ENCODE results near the gene ATP5PB.

ATP5PB gene, protein sequence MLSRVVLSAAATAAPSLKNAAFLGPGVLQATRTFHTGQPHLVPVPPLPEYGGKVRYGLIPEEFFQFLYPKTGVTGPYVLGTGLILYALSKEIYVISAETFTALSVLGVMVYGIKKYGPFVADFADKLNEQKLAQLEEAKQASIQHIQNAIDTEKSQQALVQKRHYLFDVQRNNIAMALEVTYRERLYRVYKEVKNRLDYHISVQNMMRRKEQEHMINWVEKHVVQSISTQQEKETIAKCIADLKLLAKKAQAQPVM

DNA sequence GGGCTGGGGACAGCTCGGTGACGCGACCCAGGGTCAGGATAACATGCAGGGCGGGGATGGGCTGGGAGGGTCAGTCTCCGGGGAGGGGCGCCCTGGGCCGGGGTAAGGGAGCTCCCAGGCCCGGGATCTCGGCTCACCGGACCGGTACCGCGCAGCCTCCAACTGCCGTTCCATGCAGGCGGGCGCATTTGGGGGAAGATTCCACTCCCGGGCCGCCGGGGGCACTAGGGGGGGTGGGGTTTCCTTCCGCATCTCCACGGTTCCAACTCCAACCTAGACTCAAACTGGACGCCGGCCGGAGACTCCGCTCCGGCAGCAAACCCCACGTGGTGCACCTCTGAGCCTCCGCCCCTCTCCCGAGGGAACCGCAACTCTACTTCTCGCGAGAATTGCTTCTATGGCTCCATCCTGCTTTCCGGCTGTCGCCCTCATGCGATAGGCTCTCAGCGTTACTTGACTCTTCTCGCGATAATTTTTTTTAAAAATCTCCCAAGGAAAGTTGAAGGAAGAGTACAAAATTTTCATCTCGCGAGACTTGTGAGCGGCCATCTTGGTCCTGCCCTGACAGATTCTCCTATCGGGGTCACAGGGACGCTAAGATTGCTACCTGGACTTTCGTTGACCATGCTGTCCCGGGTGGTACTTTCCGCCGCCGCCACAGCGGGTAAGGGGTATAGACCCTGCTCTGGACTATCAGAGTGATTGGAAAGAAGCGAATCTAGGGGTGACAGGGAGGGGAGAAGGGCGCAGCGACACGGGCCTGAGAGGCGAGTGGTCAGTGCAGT, at the start of gene ATP5PB, which contains the start of gene WDR77:
ATP5PB (plus strand) TSS at position 547 of the 785 bp plus-strand sequence; CDS start at position 625, 78 bp downstream.
WDR77 (minus strand) TSS at position 339 of the 785 bp plus-strand sequence; CDS start at position 252, 87 bp downstream.
- DNase-seq = peak; percentile 54 to 76 (median 64)

DNA sequence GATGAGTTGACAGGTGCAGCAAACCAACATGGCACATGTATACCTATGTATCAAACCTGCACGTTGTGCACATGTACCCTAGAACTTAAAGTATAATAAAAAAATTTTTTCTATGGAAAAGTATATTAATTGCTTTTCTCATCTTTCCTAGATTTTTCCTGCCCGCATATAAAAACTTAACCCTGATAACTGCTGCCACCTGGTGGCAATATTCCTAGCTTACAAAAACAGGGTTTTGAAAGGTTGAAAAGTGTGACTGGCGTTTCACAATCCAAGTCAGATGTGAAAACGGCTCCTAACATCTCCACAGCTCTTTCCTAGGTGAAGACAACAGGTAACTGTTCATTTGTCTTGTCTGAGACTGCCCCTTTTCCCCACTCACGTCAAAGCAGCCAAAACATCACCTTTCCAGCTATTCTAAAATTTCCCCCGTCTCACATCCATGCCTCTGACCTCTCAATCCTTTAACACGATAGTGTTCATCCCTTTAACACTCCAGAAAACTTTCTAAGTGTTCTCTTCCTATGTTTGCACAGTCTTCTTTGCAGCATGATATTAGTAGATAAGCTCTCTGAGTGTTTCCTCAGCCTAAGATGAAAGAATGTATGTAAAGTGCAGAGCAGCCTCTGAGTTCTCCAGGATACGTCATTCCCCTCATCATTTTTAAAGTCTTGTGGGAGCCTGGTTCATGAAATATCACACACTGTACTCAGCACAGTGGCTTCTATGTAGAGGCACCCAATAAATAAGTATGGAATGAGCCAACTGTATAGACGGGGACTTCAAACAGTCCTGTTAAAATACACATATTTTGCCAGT, 49.3 kb upstream of the ATP5PB start:
- DNase-seq = peak in 1 of 4 experiments; percentile 0

DNA sequence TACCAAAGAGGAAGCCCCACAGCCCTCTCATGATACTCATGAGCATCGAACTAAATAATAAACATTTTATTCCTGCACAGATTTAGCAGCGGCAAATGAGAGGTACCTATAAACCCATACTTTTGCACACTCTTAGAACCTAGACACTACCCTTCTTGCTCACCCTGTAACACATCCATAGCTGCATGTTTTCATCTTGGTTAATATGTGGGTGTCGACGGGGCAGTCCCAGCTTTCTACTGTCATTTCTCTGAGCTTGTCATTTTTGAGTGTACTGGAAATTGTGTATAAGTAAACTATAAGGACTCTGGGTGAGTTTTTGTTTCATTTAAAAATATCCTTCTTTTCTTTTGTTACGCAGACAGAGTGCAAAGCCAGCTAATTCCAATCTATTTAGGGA, 47.2 kb upstream of the ATP5PB start:
- DNase-seq = no peak

DNA sequence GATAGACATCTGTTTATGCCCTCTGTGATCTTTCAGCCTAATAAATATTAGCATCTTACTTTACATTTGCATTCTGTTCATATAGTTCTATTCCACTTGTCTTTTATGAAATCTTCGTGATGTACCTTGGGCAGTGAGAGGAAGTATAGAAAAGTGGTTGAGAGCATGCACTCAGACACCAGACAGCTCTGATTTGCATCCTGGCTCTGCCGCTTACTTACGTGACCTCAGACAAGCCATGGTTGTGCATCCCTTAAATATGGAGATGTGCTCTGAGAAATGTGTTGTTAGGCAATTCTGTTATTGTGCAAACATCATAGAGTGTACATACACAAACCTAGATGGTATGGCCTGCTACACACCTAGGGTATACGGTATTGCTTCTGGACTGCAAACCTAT, 44.7 kb upstream of the ATP5PB start:
- no peak for DNase-seq

DNA sequence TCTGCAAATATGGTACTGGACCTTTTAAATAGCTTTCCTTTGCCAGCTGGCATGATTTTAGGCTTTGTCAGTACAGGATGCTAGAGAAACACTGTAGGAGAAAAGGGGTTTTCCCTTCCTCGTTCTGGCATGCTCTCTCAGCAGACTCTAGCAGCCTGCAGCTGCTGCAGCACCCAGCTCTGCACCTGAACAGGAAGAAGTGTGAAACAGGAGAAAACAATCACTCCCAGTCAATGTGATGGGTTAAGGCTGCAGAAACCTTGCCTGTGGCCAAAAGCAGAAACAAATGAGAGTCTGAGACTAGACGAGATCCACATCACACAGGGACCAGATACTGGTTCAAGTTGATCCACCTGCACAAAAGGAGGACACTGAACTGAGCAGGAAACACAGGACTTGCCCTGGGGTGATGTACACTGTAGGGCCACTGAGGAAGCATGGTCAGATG, 42.9 kb upstream of the ATP5PB start:
- peak in 1 of 4 experiments; percentile 31 for DNase-seq

DNA sequence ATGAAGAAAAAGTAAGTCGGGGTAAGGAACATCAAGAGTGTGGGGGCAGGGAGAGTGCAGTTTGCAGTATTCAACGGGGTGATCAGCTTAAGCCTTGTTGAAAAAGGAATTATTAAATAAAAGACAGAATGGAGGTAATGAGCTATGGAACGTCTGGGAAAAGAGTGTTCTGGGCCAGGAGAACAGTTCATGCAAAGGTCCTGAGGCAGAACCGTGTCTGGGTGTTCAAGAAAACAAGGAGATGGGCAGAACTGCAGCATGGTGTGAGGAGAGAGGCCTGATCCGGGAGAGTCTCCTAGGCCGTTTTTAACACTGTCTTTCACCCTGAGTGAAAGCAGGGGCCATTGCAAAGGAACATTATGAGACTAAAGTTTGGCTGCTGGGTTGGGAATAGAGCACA, 42.0 kb upstream of the ATP5PB start:
- no peak for DNase-seq

DNA sequence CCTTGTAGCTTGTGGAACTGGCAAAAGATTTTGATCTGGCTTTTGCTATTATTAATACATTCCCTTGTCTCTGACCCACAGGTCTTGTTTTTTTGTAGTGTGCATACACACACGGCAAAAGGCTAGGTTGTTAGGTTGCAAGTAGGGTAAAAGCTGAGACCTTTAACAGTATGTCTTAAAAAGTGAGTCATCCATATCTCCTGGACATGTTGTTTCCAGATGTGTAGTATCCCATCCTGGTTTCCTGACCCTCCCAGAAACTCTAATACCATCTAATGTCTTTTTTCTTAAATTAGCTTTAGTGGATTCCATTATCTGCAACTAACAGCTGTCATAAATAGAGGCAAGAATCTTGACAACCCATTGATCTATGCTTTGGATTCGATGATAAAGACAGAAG, 36.4 kb upstream of the ATP5PB start:
- DNase-seq = no peak

DNA sequence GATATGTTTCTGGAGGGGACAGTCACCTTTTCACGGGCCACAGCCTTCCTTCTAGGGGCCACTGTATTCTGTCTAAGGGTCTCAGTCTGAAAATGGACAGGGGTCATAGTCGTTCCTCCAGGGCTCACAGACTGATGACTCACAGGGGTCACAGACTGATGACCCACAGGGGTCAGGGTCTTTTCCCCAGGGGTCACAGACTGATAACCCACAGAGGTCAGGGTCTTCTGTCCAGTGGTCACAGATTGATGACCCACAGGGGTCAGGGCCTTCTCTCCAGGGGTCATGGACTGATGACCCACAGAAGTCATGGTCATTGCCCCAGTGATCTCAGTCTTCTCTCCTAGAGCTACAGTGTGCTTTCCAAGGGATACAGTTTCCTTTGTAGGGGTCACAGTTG, 34.5 kb upstream of the ATP5PB start:
- DNase-seq = no peak

DNA sequence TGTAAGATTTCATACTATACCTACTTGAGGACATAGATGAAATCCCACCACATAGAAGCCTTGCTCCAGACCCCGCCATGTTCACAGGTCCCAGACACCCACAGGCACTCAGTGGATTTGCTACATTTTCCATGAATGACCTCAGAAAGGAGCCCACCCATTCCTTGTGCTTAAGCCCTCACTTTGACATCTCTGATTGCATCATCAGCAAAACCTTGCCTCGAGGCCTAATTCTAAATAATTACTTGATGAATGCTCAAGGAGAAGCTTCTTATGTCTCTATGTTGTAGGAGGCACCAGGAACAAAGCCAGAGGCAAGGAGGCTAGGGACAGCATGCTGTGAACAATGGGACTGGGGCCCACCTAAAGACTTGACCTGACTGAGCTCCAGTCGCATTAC, 33.8 kb upstream of the ATP5PB start:
- DNase-seq = no peak

DNA sequence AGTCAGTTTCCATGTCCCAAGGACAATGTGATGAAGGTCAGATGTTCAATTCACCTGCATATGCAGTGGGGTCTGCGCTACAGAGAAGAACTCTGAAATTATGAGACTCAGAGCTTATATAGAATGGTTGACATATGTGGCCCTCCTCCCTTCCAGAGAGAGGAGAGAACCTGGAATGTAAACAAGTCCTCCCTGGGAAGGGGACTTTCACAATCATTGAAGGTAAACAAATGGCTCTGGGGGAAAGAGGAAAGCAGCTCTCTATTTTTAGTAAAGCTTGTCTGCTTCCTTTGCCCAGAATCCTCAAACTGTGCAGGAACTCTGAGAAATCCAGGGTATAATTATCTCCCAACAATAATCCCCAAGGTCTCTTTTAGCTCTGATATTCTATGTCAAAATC, 31.5 kb upstream of the ATP5PB start:
- DNase-seq = no peak

DNA sequence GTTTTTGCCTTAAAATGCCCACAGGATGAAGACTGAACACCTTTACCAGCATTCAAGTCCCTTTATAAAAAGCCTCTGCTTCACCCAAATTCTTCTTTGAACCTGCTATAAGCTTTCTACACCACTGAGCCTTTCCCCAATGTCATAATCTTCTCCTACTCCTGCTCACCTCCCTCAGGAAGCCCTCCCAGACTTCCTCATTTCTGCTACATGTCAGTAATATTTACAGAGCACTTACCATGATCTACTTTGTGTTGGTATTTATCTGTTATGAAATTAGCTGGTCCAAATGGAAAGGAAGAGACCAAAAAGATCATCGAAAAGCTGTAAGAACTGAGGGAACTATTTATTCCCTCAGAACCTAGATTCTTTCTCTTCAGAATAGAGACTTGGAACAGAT, 30.2 kb upstream of the ATP5PB start:
- no peak for DNase-seq

DNA sequence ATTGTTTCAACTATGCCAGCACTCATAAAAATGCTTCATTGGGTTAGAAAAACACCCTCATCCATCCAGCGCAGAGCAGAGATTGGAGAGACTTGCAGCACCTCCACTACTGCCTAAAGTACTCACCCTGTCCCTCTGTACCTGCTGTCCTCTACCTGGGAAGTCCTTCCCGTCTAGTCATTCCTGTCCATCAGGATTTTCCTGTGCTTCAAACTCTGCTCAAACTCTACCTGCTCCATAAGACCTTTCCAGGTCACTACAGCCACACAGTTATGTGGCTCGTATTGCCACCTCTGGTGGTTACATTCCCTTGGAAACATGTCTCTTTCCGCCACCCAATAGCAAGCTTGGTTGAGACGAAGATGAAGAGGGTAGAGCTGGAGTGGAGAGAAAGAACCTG, 28.9 kb upstream of the ATP5PB start:
- no peak for DNase-seq

DNA sequence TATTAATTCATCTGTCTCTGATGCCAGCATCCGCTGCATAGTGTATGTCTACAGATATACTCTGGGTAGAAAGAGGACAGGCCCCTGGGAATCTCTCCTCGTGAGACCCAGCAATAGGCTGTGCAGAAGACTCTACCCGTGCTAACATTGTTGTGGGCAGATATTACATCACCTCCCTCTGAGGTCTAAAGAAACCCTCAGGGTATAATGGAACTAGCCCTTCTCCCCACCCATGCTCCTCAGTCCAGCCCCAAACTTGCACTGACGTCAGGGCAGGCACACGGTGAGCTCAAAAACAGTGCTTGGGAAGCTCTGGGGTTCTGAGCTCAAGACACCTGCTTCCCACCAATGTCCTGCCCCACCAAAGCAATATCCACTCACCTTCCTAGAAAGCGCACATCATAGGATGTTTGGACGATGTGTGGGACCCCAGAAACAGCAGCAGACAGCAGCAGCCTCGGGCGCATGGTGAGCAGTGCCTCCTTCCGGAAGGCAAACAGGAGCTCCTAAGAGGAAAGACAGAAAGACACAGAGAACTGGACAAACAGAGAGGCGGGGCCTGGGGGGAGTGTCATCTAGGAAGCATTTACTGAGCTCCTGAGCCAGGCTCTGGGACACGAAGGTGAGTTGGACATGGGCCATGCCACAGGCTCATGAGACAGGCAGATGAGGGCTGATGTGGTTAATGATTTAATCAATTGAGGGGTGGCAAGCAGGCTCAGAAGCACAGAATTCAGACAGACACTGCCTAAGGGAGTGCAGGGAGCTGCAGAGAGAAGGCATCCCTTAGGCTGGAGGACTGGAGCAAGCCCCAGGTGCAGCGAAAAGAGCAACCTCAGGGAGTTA, 26.5 kb upstream of the ATP5PB start:
- DNase-seq = no peak

DNA sequence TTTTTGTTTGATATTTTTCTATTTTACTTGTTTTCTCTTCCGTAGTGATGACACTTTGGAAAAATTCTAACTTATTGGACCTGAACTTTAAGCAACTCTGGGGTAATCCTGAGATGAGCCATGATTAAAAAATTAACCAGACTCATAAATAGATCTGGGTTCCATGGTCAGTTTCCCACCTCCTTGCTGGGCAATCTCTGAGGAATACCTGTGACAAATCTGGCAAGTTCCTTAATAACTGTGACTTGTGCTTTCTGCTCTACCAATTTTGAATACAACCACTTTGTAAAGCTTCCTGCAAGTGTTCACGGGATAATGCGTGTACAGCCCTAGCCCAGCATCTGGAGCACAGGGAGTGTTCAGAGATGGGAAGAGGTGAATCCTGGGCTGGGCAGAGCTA, 25.0 kb upstream of the ATP5PB start:
- no peak for DNase-seq

DNA sequence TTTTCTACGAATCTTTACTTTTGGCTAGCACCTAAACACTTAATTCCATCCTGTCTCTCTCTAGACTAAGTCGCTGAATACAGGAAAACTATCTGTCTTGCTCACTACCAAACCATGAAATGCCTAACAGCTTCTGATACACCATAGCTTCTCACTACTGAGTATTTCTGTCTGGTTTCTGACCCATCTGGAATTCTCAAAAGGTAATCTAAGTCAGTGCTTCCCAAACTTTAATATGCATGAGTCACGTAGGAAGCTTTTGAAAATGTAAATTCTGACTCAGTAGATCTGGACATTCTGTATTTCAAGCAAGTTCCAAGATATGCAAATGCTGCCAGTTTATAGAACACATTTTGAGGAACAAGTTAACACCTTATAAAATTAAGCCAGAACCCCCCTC, 12.5 kb upstream of the ATP5PB start:
- DNase-seq = no peak

DNA sequence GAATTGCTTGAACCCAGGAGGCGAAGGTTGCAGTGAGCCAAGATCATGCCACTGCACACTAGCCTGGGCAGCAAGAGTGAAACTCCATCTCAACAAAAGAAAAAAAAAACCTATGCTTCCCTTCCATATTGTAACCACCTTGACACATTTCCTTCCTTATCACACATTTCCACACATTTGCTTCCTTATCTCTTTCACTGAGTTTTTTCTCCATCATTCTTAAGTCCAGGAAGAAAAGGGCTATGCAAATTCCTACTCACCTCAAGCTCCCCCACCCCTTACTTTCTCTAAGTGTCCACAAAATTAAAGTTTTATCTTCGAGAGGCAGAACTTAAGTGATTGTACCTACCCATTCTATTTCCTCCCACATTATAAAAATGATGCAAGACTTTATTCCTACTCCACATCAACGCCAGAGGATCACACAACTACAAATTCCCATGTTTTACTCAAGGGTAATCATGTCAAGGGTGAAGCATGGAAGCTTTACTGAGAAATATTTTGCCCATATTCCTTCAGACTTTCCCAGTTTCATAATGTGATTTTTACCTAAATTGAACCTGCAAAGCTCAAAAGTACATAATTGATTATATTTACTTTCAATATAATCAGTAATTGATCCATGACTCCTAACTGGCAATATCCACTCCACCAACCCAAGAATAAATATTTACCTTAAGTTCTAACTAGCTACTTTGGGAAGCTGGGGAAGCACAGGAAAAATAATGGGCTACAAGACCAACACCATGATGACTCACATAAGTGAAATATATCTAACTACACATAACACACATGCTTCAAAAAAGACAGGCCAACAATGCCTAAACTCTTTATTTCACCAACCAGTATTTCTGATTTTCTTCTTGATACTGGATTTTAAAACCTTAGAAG, 9.6 kb upstream of the ATP5PB start:
- no peak for DNase-seq

DNA sequence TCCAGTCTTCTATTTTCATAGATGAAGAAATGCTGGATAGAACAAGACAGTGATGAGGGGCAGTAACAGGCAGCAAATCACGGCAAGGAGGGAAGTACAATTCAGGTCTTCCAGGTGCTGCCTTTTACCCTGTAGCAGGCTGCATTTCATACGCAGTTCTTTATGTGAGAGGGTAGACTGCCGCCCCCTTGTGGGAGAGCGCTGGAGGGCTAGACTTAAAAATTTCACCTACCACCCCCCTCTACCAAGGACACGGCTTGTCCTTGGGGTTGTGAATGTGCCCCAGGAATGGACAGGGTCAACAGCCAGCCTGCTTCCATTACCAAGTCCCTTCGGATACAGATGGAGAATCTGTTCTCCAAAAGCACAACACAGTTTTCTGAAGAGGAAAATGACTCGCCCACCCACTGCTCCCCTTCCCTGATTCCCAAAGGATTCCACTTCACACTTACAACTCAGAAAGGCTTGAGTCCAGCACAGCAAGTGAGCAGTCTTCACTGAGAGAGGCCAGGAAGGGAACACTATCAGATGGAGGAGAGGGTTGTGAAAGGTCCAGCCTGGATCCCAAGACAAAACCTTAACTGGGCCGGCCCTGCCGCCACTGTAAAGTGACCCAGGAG, 7.6 kb upstream of the ATP5PB start:
- peak in 3 of 4 experiments; percentile 23 to 65 (median 57) for DNase-seq

DNA sequence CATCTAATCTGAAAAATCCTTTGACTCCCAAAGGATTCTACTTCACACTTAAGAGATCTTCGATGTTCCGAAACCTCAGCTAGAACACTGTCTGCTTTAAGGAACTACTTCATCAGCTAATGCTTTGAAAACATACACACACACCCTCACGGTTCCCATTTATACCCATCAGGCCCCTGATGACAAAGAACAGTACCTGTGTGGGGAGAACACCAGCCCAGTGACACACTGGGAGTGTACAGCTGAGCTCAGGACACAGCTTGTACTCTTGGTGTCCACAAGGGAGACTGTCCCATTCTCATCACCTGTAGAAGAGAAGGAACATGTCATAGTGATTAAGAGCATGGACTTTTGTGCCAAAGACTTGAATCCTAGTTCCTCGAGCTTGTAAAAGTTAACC, 6.8 kb upstream of the ATP5PB start:
- DNase-seq = no peak

DNA sequence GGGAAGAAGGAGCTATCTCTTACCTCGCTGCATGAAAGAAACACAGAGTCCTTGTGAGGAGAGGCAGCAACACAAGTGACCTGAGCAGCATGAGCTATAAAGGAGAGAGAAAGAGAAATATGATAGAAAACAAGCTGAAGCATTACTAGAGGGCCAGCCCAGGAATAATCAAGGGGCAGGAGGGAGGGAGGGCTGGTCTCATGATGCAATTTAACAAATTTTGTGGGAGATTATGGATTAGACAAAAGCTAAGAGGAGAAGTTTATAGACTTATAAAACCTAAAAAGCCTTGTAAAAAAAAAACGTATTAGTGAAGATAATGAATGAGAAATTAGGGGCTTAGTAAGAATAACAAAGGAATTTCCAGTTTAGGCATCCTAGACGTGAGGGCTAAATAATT, 5.2 kb upstream of the ATP5PB start:
- no peak for DNase-seq

DNA sequence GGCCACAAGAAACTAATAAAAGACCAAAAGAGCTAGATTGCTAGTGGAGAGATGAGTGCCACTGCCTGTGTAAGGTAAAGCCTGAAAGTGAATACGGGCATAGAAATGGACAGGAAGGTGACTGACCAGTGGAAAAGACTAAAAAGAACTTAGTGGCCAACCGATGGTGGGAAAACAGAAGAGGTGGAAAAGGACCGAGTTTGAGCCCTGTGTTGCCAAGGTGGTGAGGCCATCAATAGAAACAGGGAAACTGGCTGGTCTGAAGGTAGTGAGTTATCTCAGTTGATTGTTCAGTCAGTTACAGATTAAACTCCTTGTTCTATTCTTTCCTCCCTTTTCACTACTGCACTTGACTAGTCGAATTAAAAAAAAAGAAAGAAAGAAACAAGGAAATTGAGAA, 2.7 kb upstream of the ATP5PB start:
- no peak for DNase-seq
